ENCODE data around the gene HDHD2.

HDHD2 gene

DNA sequence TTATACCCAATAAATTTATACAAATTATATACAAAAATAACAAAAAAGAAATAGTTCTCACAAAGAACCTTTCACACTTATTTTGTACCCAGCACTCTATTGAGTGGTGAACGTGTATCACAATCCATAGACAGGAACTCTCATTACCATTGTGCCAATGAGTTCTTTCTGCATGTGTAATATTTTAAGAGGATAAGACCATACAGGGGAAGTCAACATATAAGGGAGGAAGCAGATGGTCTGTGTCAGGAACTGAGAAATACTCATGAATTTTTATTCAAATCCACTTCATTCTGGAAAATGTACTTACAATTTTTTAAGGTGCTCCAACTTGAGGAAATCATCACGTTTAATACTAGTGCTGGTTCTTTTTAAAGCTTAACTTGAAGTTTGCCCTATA is 87.8 kb downstream of the HDHD2 start:
- TF ChIP-seq ZNF274 (IDR thresholded peaks at IDR 0.05; ENCODE audit: low read depth, low read length): no peak
- no peak overlapping the region for H3K4me3 ChIP-seq (ENCODE audit: low read length)
